HepG2 (cell line): Measurements from ENCODE around the gene CDO1. TPM values are rescaled to one million over a fixed set of nuclear protein-coding genes. Genes with fewer than 3 reads are reported as not detected.
A peak's percentile ranks its signal among the peaks of the same experiment; 100 is the strongest.

ENCODE experiments used
- FOSL2 ChIP-seq: sonication (generic); formaldehyde crosslinking; IDR thresholded peaks from 2 replicates; pipeline ENCODE4 v1.4.0; 2020; ENCODE audit warnings: missing genetic modification reagents
- FOXA3 ChIP-seq: IDR thresholded peaks from 2 replicates; pipeline ENCODE4 v1.6.1; 2016; ENCODE audit warnings: missing genetic modification reagents, missing compliant biosample characterization
- HOXA9 ChIP-seq: sonication (generic); formaldehyde crosslinking; IDR thresholded peaks from 2 replicates; pipeline ENCODE4 v1.8.1; 2022; ENCODE audit warnings: missing genetic modification reagents, mild to moderate bottlenecking, moderate library complexity, borderline replicate concordance
- IKZF4 ChIP-seq: sonication (generic); formaldehyde crosslinking; IDR thresholded peaks from 2 replicates; pipeline ENCODE4 v1.5.1; 2020; ENCODE audit warnings: borderline replicate concordance, mild to moderate bottlenecking, low read depth, missing genetic modification reagents; ENCODE audit errors: not compliant biosample characterization
- KDM4B ChIP-seq: sonication (generic); formaldehyde crosslinking; IDR thresholded peaks from 2 replicates; pipeline ENCODE4 v1.4.0; 2020; ENCODE audit warnings: missing genetic modification reagents
- NR2F1 ChIP-seq, 2 experiments: fragments of 450-650 bp in 1 of 2; formaldehyde crosslinking in 1 of 2; IDR thresholded peaks; 2 replicates each; pipeline versions ENCODE4 v1.5.0 to v1.6.1; 2016 to 2020; ENCODE audit warnings: mild to moderate bottlenecking in 1 of 2, missing compliant biosample characterization in 1 of 2, missing genetic modification reagents in 1 of 2, moderate library complexity in 1 of 2
- NR2F6 ChIP-seq, 2 experiments: IDR thresholded peaks; 2 replicates each; pipeline ENCODE4 v1.6.1; 2016; ENCODE audit warnings: antibody characterized with exemption in 1 of 2, mild to moderate bottlenecking in 1 of 2
- PREB ChIP-seq: sonication (generic); formaldehyde crosslinking; IDR thresholded peaks from 2 replicates; pipeline ENCODE4 v1.4.0; 2020; ENCODE audit warnings: missing genetic modification reagents
- PTBP1 ChIP-seq: fragments of 200-400 bp; formaldehyde crosslinking; IDR thresholded peaks from 2 replicates; pipeline ENCODE4 v1.6.1; 2018; ENCODE audit warnings: low read length, low read depth; ENCODE audit not compliant: poor library complexity, severe bottlenecking
- RBM22 ChIP-seq: fragments of 200-400 bp; formaldehyde crosslinking; optimal IDR thresholded peaks from 2 replicates; pipeline ENCODE3; 2017; ENCODE audit warnings: mild to moderate bottlenecking, low read length, moderate library complexity
- RFXANK ChIP-seq: IDR thresholded peaks from 2 replicates; pipeline ENCODE4 v1.6.1; 2016
- SKIL ChIP-seq: sonication (generic); formaldehyde crosslinking; IDR thresholded peaks from 2 replicates; pipeline ENCODE4 v1.8.0; 2022; ENCODE audit warnings: missing genetic modification reagents, mild to moderate bottlenecking, moderate library complexity, borderline replicate concordance
- SOX13 ChIP-seq, 3 experiments: fragments of 450-650 bp in 1 of 3; sonication (generic) in 1 of 3; formaldehyde crosslinking in 1 of 3; IDR thresholded peaks in 2 of 3; conservative IDR thresholded peaks in 1 of 3; 2 replicates each; pipeline versions ENCODE4 v1.5.0 to v1.6.1; 2016 to 2020; ENCODE audit warnings: antibody characterized with exemption in 1 of 3, mild to moderate bottlenecking in 1 of 3, missing compliant biosample characterization in 1 of 3, missing genetic modification reagents in 1 of 3, moderate library complexity in 1 of 3
- SRSF4 ChIP-seq: fragments of 200-400 bp; formaldehyde crosslinking; IDR thresholded peaks from one replicate; pipeline ENCODE4 v1.6.1; 2018; ENCODE audit warnings: mild to moderate bottlenecking, low read depth, low read length, moderate library complexity; ENCODE audit not compliant: poor library complexity, severe bottlenecking
- STAG1 ChIP-seq: sonication (generic); formaldehyde crosslinking; IDR thresholded peaks from 2 replicates; pipeline ENCODE4 v1.4.0; 2020; ENCODE audit warnings: missing genetic modification reagents
- TARDBP ChIP-seq: sonication (generic); formaldehyde crosslinking; IDR thresholded peaks from 2 replicates; pipeline ENCODE4 v1.8.0; 2022; ENCODE audit warnings: mild to moderate bottlenecking, missing genetic modification reagents
- ZFP41 ChIP-seq: sonication (generic); formaldehyde crosslinking; IDR thresholded peaks from 2 replicates; pipeline ENCODE4 v1.4.0; 2020; ENCODE audit warnings: mild to moderate bottlenecking, missing genetic modification reagents, borderline replicate concordance
- ZKSCAN1 ChIP-seq: fragments of 150-350 bp; IDR thresholded peaks from 2 replicates; pipeline ENCODE4 v1.6.1; 2014; ENCODE audit warnings: low read length
- ZNF569 ChIP-seq: sonication (generic); formaldehyde crosslinking; IDR thresholded peaks from 2 replicates; pipeline ENCODE4 v1.5.0; 2020; ENCODE audit warnings: mild to moderate bottlenecking, missing genetic modification reagents, moderate library complexity, borderline replicate concordance
- ZNF749 ChIP-seq: sonication (generic); formaldehyde crosslinking; IDR thresholded peaks from 2 replicates; pipeline ENCODE4 v1.8.0; 2022; ENCODE audit warnings: mild to moderate bottlenecking, missing genetic modification reagents, moderate library complexity, borderline replicate concordance
- ZNF792 ChIP-seq: IDR thresholded peaks from 2 replicates; pipeline ENCODE4 v1.6.1; 2016
- polyA plus RNA-seq, 8 experiments: library from polyadenylated mRNA; depleted of rRNA in 3 of 8; stranded (reverse) in 7 of 8; unstranded in 1 of 8; fragments of >200 nt; fragmentation: Illumina TruSeq in 4 of 8; extraction: Trizol in 4 of 8; gene quantifications; 2 replicates each; pipeline versions ENCODE4 v1.2.1 to v1.2.3, GENCODE V29; 2011 to 2016; ENCODE audit warnings: low read depth in 4 of 8, missing spikeins in 1 of 8, mixed read lengths in 1 of 8; ENCODE audit not compliant: insufficient read depth in 1 of 8
- total RNA-seq, 5 experiments: library from RNA; depleted of rRNA; stranded (reverse); fragments of >200 nt; fragmentation: Illumina TruSeq; extraction: Trizol; gene quantifications; 2 replicates each; pipeline ENCODE4 v1.2.3, GENCODE V29; 2016; ENCODE audit warnings: low read depth in 1 of 5
- TF ChIP-seq, protein P1 (sequence below): sonication (generic); formaldehyde crosslinking; IDR thresholded peaks from 2 replicates; pipeline ENCODE4 v1.5.0; 2020; ENCODE audit warnings: missing genetic modification reagents
- TF ChIP-seq, protein P2 (sequence below): IDR thresholded peaks from 2 replicates; pipeline ENCODE4 v1.6.1; 2016

CDO1 gene
- total and polyA plus RNA-seq, 2 of the 13 experiments (the other 11 are each of a cell fraction or from before 2014, with no cell fraction given): 3.2 to 4.4 TPM

GRCh38 chr5:115831163-115831768 lies 14.8 kb upstream of the CDO1 start (continued):
- no peak for TF ChIP-seq ZKSCAN1
- TF ChIP-seq ZNF749 (CRISPR knock-in tag): no peak
- no peak for TF ChIP-seq NR2F1 (CRISPR knock-in tag; IDR thresholded peaks at IDR 0.05)
- TF ChIP-seq RBM22: no peak
- TF ChIP-seq IKZF4: no peak
- TF ChIP-seq PREB (CRISPR knock-in tag): no peak
- TF ChIP-seq ZNF569 (CRISPR knock-in tag): no peak
- TF ChIP-seq STAG1 (CRISPR knock-in tag): peak; percentile 68
- no peak for TF ChIP-seq ZFP41 (CRISPR knock-in tag)
- no peak for TF ChIP-seq RFXANK (CRISPR knock-in tag)
- TF ChIP-seq, protein P1, sequence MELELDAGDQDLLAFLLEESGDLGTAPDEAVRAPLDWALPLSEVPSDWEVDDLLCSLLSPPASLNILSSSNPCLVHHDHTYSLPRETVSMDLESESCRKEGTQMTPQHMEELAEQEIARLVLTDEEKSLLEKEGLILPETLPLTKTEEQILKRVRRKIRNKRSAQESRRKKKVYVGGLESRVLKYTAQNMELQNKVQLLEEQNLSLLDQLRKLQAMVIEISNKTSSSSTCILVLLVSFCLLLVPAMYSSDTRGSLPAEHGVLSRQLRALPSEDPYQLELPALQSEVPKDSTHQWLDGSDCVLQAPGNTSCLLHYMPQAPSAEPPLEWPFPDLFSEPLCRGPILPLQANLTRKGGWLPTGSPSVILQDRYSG (CRISPR knock-in tag): no peak
- no peak for TF ChIP-seq SRSF4
- no peak for TF ChIP-seq KDM4B
- TF ChIP-seq, protein P2, sequence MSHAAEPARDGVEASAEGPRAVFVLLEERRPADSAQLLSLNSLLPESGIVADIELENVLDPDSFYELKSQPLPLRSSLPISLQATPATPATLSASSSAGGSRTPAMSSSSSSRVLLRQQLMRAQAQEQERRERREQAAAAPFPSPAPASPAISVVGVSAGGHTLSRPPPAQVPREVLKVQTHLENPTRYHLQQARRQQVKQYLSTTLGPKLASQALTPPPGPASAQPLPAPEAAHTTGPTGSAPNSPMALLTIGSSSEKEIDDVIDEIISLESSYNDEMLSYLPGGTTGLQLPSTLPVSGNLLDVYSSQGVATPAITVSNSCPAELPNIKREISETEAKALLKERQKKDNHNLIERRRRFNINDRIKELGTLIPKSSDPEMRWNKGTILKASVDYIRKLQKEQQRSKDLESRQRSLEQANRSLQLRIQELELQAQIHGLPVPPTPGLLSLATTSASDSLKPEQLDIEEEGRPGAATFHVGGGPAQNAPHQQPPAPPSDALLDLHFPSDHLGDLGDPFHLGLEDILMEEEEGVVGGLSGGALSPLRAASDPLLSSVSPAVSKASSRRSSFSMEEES (CRISPR knock-in tag): 0 out of 2 replicates have a peak, but pooled peaks have one; percentile 24
- TF ChIP-seq SKIL (CRISPR knock-in tag): no peak
- TF ChIP-seq FOXA3 (CRISPR knock-in tag): peak; percentile 79
- TF ChIP-seq FOSL2 (CRISPR knock-in tag): peak; percentile 45; the same call in 1 of the 2 replicates
- no peak for TF ChIP-seq PTBP1
- no peak for TF ChIP-seq SOX13 (IDR thresholded peaks at IDR 0.05)
- 0 out of 4 replicates have a peak, but pooled peaks of 1 of the 2 experiments have one; percentile 7 for TF ChIP-seq SOX13 (CRISPR knock-in tag; conservative IDR thresholded peaks at IDR 0.05 in 1 of 2, IDR thresholded peaks at IDR 0.05 in 1 of 2)
- TF ChIP-seq NR2F6 (IDR thresholded peaks at IDR 0.05): no peak
- no peak for TF ChIP-seq NR2F6 (CRISPR knock-in tag; IDR thresholded peaks at IDR 0.05)
- no peak for TF ChIP-seq ZNF792 (CRISPR knock-in tag)
- TF ChIP-seq HOXA9 (CRISPR knock-in tag): no peak
- TF ChIP-seq TARDBP (CRISPR knock-in tag): no peak
